Right lobe of liver (tissue), 6 donors: Measurements from ENCODE around the gene PRKD2. TPM values are rescaled to one million over a fixed set of nuclear protein-coding genes. Genes with fewer than 3 reads are reported as not detected.

Experiments used
- ATAC-seq, 4 donors: fragments of 200-7000 bp; cut with Tn5 transposase; one replicate each; pipeline ENCODE4 v1.9.1; 2020; ENCODE audit warnings: mild to moderate bottlenecking in 4 of 4, moderate library complexity in 4 of 4
- DNase-seq, 3 donors: peaks; one replicate each; pipeline ENCODE4 v3.0.0-alpha.2; 2020
- H3K27ac ChIP-seq, 3 donors: fragments of 200-600 bp; one replicate each; pipeline ENCODE4 v1.8.0; 2022
- H3K27me3 ChIP-seq, 2 donors: fragments of 200-600 bp; one replicate each; pipeline ENCODE4 v1.8.0; 2022
- H3K36me3 ChIP-seq, 4 donors: fragments of 200-600 bp; sonication (generic) in 1 of 4; one replicate each; pipeline versions ENCODE4 v1.5.1 to v1.8.0; 2017 to 2022; ENCODE audit warnings: control low read depth in 1 of 4
- H3K4me1 ChIP-seq, 4 donors: fragments of 200-600 bp; sonication (generic) in 1 of 4; one replicate each; pipeline versions ENCODE4 v1.5.1 to v1.8.0; 2017 to 2022; ENCODE audit warnings: control low read depth in 1 of 4
- H3K4me3 ChIP-seq, 3 donors: fragments of 200-600 bp; one replicate each; pipeline ENCODE4 v1.8.0; 2022
- H3K9me3 ChIP-seq, 4 donors: fragments of 200-600 bp; sonication (generic) in 1 of 4; one replicate each; pipeline versions ENCODE4 v1.5.1 to v1.8.0; 2017 to 2022; ENCODE audit warnings: control low read depth in 1 of 4
- CTCF ChIP-seq, 4 donors: fragments of 200-600 bp in 3 of 4; fragments of 450-650 bp in 1 of 4; IDR thresholded peaks; one replicate each; pipeline versions ENCODE4 v1.5.1 to v1.8.0; 2016 to 2022; ENCODE audit warnings: antibody characterized with exemption in 4 of 4, mild to moderate bottlenecking in 2 of 4
- POLR2A ChIP-seq: fragments of 450-650 bp; IDR thresholded peaks from one replicate; pipeline ENCODE4 v1.6.1; 2017; ENCODE audit warnings: antibody characterized with exemption, mild to moderate bottlenecking
- WGBS: methylation state at CpG from one replicate; pipeline ENCODE4 v1.1.6; 2018; ENCODE audit warnings: low coverage, low lambda C conversion rate; ENCODE audit not compliant: insufficient coverage; ENCODE audit errors: missing lambda C conversion rate; 5-methylcytosine and 5-hydroxymethylcytosine counted together
- intact Hi-C, 2 donors: fragments of 100-400 bp; cut with DNase I; formaldehyde crosslinking; loops; one replicate each; pipeline versions ENCODE4 v1.11.2 to v1.14.1; 2022
- total RNA-seq, 6 experiments: library from RNA; depleted of rRNA in 2 of 6; stranded (reverse); fragments of >200 nt in 2 of 6; fragmentation: NEBNext Ultra II Directional in 3 of 6; extraction: Animal tissue kit (Norgen Biotek cat#: 25700) in 3 of 6; gene quantifications; one replicate each; pipeline versions ENCODE4 v1.1.0 to v1.2.4, GENCODE V29; 2016 to 2023
- donor health status: DM: no; HTN: yes; CAD: no.
- donor health status: DM: no; HTN: no; CAD: no.
- donor health status: DM: no; HTN: no; CAD: no.
- donor health status: DM: no; HTN: yes; CAD: no.
- donor health status: DM: no; HTN: yes; CAD: no.

The PRKD2 gene
- total RNA-seq, 6 experiments from 2014 or later, result 15.1 to 20.2 (median 16.9) TPM

- ATAC-seq, result no peak
- Histone ChIP-seq H3K4me3 (no peak overlapping the region), H3K36me3 (peaks cover 0 to 37% (median 12%) of the 10 kb centered on the region in 4 donors), H3K27ac (no peak overlapping the region), H3K9me3 (no peaks in the 10 kb centered on the region), H3K27me3 (no peaks in the 10 kb centered on the region), H3K4me1 (peaks cover 0 to 12% (median 3%) of the 10 kb centered on the region in 4 donors)
- TF ChIP-seq CTCF (IDR thresholded peaks at IDR 0.05), result no peak
- no peak for TF ChIP-seq POLR2A
- DNase-seq, result no peak
- intact Hi-C loops, result no loop called here
- 80% methylated on average over 13 of the region's 25 CpGs for WGBS
Measured at GRCh38 chr19:46719629-46720502, 3.0 kb upstream of the PRKD2 start.

- Histone ChIP-seq H3K36me3 (peaks cover 0 to 29% (median 9%) of the 10 kb centered on the region in 4 donors), H3K27ac (no peak overlapping the region), H3K9me3 (no peaks in the 10 kb centered on the region), H3K4me1 (peaks cover 0 to 13% (median 5%) of the 10 kb centered on the region in 4 donors), H3K27me3 (no peaks in the 10 kb centered on the region), H3K4me3 (no peak overlapping the region)
- 63% methylated on average over 6 of the region's 15 CpGs for WGBS
- TF ChIP-seq POLR2A, result no peak
- TF ChIP-seq CTCF (IDR thresholded peaks at IDR 0.05), result no peak
- DNase-seq (peak in 1 of 3 donors; percentile 44), ATAC-seq (no peak)
- intact Hi-C loops, result no loop called here
Measured at GRCh38 chr19:46718934-46719622, 2.2 kb upstream of the PRKD2 start.

- H3K4me1 ChIP-seq, result peaks cover 0 to 15% (median 5%) of the 10 kb centered on the region in 4 donors
- peak in 1 of 3 donors; percentile 60 for DNase-seq
- H3K9me3 ChIP-seq, result no peaks in the 10 kb centered on the region
- no peak overlapping the region for H3K4me3 ChIP-seq
- intact Hi-C loops, result no loop called here
- peaks cover 0 to 28% (median 7%) of the 10 kb centered on the region in 4 donors for H3K36me3 ChIP-seq
- no peak for ATAC-seq
- WGBS, result 51% methylated on average over 7 of the region's 17 CpGs
- H3K27me3 ChIP-seq, result no peaks in the 10 kb centered on the region
- no peak for TF ChIP-seq CTCF (IDR thresholded peaks at IDR 0.05)
- peak overlapping the region in 1 of 3 donors; percentile 94 for H3K27ac ChIP-seq
Measured at GRCh38 chr19:46718157-46718933, 1.4 kb upstream of the PRKD2 start.

GRCh38 chr19:46717716-46718143, 816 bp upstream of the PRKD2 start:
- Histone ChIP-seq H3K27me3 (no peaks in the 10 kb centered on the region), H3K4me3 (peak overlapping the region; percentile 64 to 69 (median 66)), H3K27ac (peak overlapping the region; percentile 93 to 98 (median 94)), H3K4me1 (peaks cover 0 to 17% (median 5%) of the 10 kb centered on the region in 4 donors), H3K9me3 (no peaks in the 10 kb centered on the region), H3K36me3 (peaks cover 0 to 22% (median 4%) of the 10 kb centered on the region in 4 donors)
- TF ChIP-seq POLR2A (no peak), CTCF (IDR thresholded peaks at IDR 0.05) (no peak)
- ATAC-seq, result no peak
- WGBS, result 31% methylated on average over 5 of the region's 9 CpGs
- peak in 1 of 3 donors; percentile 51 for DNase-seq
- intact Hi-C loops, result no loop called here
